RWPE1 (cell line): Measurements from ENCODE around the gene RABGAP1.

Source experiments
- CTCF ChIA-PET: fragments of 350-600 bp; sonication (Branson Sonifier 250); formaldehyde crosslinking; extraction: SDS; loops from one replicate; lab custom pipeline; 2021; lab: Yijun Ruan, JAX
- POLR2A ChIA-PET: fragments of 400-600 bp; formaldehyde crosslinking; extraction: SDS; loops from one replicate; lab custom pipeline; 2020; ENCODE audit warnings: antibody characterized with exemption; ENCODE audit not compliant: low non-redundant PET; lab: Yijun Ruan, JAX
- DNase-seq: peaks from one replicate; pipeline ENCODE4 v3.0.0; 2012; ENCODE audit warnings: low spot score
- H3K27ac ChIP-seq: fragments of 450-650 bp; 2 replicates; pipeline ENCODE4 v1.5.1; 2017
- CTCF ChIP-seq: fragments of 450-650 bp; conservative IDR thresholded peaks from 2 replicates; pipeline ENCODE4 v1.5.1; 2017; ENCODE audit warnings: low read depth, mild to moderate bottlenecking

RABGAP1 gene

GRCh38 chr9:123058834-123059233 lies 118.0 kb downstream of the RABGAP1 start:
- ChIA-PET CTCF (no interaction called here), POLR2A (no interaction called here)
- TF ChIP-seq CTCF, result no peak
- H3K27ac ChIP-seq, result no peak overlapping the region
- peak; percentile 71 for DNase-seq

GRCh38 chr9:123059472-123060220 lies 118.8 kb downstream of the RABGAP1 start:
- H3K27ac ChIP-seq, result no peak overlapping the region
- ChIA-PET POLR2A (no interaction called here), CTCF (no interaction called here)
- TF ChIP-seq CTCF, result no peak
- no peak for DNase-seq

GRCh38 chr9:123061216-123061615 lies 120.4 kb downstream of the RABGAP1 start:
- POLR2A ChIA-PET, result no interaction called here
- no peak for DNase-seq
- TF ChIP-seq CTCF, result no peak
- no peak overlapping the region for H3K27ac ChIP-seq
- CTCF ChIA-PET, result no interaction called here

- H3K27ac ChIP-seq, result no peak overlapping the region
- no peak for DNase-seq
- POLR2A ChIA-PET, result no interaction called here
- CTCF ChIA-PET, result interaction anchor here (0.5 to 1.0 kb wide), 3 partner anchors 55 to 287 kb away, joined by 3 to 4 read pairs (median 3); no protein-coding TSS in a partner anchor
- no peak for TF ChIP-seq CTCF
These were observed 121.7 kb downstream of the RABGAP1 start for GRCh38 chr9:123062351-123063176.

GRCh38 chr9:123063177-123063598 lies 122.4 kb downstream of the RABGAP1 start:
- no peak overlapping the region for H3K27ac ChIP-seq
- ChIA-PET POLR2A (no interaction called here), CTCF (interaction anchor here (0.5 to 1.0 kb wide), 3 partner anchors 30 to 116 kb away, joined by 3 to 4 read pairs (median 3); no protein-coding TSS in a partner anchor)
- no peak for TF ChIP-seq CTCF
- DNase-seq, result no peak

GRCh38 chr9:123063896-123064295 lies 123.1 kb downstream of the RABGAP1 start:
- no peak for DNase-seq
- CTCF ChIA-PET, result interaction anchor here (0.6 to 1.0 kb wide), 2 partner anchors 29 to 115 kb away, joined by 3 to 4 read pairs; no protein-coding TSS in a partner anchor
- no peak for TF ChIP-seq CTCF
- H3K27ac ChIP-seq, result no peak overlapping the region
- POLR2A ChIA-PET, result no interaction called here
